Tracheal epithelial cell (primary cell): Measurements from ENCODE around the gene ADSS2. TPM values are rescaled to one million over a fixed set of nuclear protein-coding genes. Genes with fewer than 3 reads are reported as not detected.

Source experiments
- total RNA-seq: library from RNA; depleted of rRNA; stranded (reverse); fragments of >200 nt; gene quantifications from 2 replicates; pipeline ENCODE4 v1.2.1, GENCODE V29; 2014

Gene ADSS2
- total RNA-seq = 49.4 and 59.0 TPM in 2 replicates

DNA sequence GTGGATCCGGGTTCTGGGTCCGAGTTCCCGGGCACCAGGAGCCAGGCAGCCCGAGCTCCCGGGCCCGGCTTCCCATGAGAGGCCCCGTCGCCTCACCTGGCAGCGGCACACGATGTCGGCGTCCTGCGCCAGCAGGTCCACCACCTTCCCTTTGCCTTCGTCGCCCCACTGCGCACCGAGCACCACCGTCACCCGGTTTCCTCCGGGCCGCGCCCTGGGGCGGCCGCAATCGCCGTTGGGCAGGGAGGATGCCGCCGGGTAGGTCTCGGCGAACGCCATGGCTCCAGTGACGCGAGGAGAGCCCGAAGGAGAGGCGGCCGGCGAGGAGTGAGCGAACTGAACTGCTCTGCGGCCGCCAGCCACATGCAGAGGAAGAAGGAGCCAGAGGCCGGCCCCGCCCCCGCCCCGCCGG is at the start of gene ADSS2:
TSS of gene ADSS2 (minus strand) at position 371 of the 412 bp plus-strand sequence. CDS start at position 279, 92 bp downstream.

DNA sequence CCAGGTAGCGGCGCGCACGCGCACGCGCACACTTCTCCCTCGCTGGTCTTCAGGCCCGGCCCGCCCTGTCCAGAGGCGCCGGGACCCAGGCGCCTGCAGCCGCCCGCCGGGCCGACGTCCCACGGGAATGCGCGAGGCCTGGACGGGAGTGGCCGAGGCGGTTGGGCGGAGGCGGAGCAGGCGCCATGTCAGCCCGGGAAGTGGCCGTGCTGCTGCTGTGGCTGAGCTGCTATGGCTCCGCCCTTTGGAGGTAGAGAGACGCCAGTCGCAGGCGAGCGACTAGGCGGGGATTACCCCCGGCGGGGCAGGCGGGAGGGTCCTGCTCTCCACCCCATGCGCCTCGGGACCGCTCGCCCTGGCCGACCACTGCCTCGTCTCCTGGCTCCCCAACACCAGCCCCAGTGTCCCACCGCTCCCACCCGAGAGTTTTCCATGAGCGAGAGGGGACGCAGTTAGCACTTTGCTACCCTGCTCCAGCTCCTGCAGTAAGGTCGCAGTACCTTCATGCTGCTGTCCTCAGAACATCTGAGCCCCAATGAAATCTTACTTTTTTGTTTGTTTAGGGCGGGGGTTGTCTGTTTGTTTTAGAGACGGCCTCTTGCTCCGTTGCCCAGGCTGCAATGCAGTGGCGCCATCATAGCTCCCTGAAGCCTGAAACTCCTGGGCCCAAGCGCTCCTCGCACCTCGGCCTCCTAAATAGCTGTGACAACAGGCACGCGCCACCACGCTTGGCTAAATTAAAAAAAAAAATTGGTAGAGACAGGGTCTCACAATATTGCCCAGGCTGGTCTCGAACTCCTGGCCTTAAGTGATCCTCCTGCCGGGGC is 9.7 kb upstream of the ADSS2 start, which contains the start of gene CATSPERE:
TSS of gene CATSPERE (plus strand) at position 29 of the 827 bp plus-strand sequence. CDS start at position 186, 157 bp downstream.

Other genes starting within 250 kb of the ADSS2 start
- gene CATSPERE, start 9.4 kb upstream of the ADSS2 start, total RNA-seq = 0.21 and 0.24 TPM in 2 replicates
- 50.8 and 55.0 TPM in 2 replicates for gene DESI2, start 201.2 kb upstream of the ADSS2 start, total RNA-seq